ENCODE data around the gene AGFG2.

AGFG2 gene

GRCh38 chr7:100612730-100613390 is 73.9 kb downstream of the AGFG2 start:
- Histone ChIP-seq H3K9ac (ENCODE audit: low read length) (peak overlapping the region; percentile 90), H2AK5ac (ENCODE audit: low read length, severe bottlenecking) (no peak overlapping the region), H3K4me3 (ENCODE audit: insufficient read depth in 1 of 2, low read depth in 1 of 2, low read length in 2 of 2) (peak overlapping the region; percentile 72 to 84), H3K27ac (ENCODE audit: low read length, poor library complexity, severe bottlenecking) (no peak overlapping the region), H3K4ac (ENCODE audit: low read depth in 1 of 2, low read length in 2 of 2) (peak overlapping the region in 1 of 2 experiments; percentile 40), H2BK12ac (ENCODE audit: low read length in 2 of 2) (peak overlapping the region in 1 of 2 experiments; percentile 40), H3K36me3 (ENCODE audit: control insufficient read depth in 1 of 2, insufficient read depth in 2 of 2, low read depth in 1 of 2, low read length in 2 of 2) (peaks cover 9 to 11% of the 10 kb centered on the region in 2 experiments), H3K4me2 (ENCODE audit: low read length, poor library complexity, severe bottlenecking) (peak overlapping the region; percentile 93), H2BK5ac (ENCODE audit: low read depth, low read length, poor library complexity, severe bottlenecking) (no peak overlapping the region), H3K4me1 (ENCODE audit: control insufficient read depth, insufficient read depth, low read depth, low read length) (peaks cover 13% of the 10 kb centered on the region), H3K27me3 (ENCODE audit: control insufficient read depth in 1 of 2, insufficient read depth in 1 of 2, low read length in 2 of 2) (no peaks in the 10 kb centered on the region), H3K23ac (ENCODE audit: low read length in 2 of 2) (no peak overlapping the region), H4K8ac (ENCODE audit: low read length) (peak overlapping the region; percentile 2), H2BK15ac (ENCODE audit: low read depth, poor library complexity, severe bottlenecking) (peak overlapping the region; percentile 76), H3K79me1 (replicated peaks; ENCODE audit: low read length, poor library complexity, severe bottlenecking) (peaks cover 15% of the 10 kb centered on the region), H3K18ac (ENCODE audit: low read depth in 1 of 2, low read length in 2 of 2) (peak overlapping the region; percentile 54 to 65), H2BK120ac (ENCODE audit: low read depth, low read length) (peak overlapping the region; percentile 27), H3K9me3 (ENCODE audit: control insufficient read depth, low read length) (no peaks in the 10 kb centered on the region), H2AFZ (ENCODE audit: low read depth, low read length) (peak overlapping the region; percentile 66), H4K91ac (ENCODE audit: low read length) (no peak overlapping the region), H3K14ac (ENCODE audit: low read length in 2 of 2) (peak overlapping the region in 1 of 2 experiments; percentile 61)
- DNase-seq: peak; percentile 22
- 10% methylated on average over 24 of the region's 29 CpGs for WGBS

GRCh38 chr7:100613412-100614175 is 74.6 kb downstream of the AGFG2 start:
- Histone ChIP-seq H3K36me3 (ENCODE audit: control insufficient read depth in 1 of 2, insufficient read depth in 2 of 2, low read depth in 1 of 2, low read length in 2 of 2) (peaks cover 4 to 9% of the 10 kb centered on the region in 2 experiments), H3K79me1 (replicated peaks; ENCODE audit: low read length, poor library complexity, severe bottlenecking) (peaks cover 15% of the 10 kb centered on the region), H2AK5ac (ENCODE audit: low read length, severe bottlenecking) (no peak overlapping the region), H2BK15ac (ENCODE audit: low read depth, poor library complexity, severe bottlenecking) (peak overlapping the region; percentile 62), H3K27ac (ENCODE audit: low read length, poor library complexity, severe bottlenecking) (no peak overlapping the region), H3K18ac (ENCODE audit: low read depth in 1 of 2, low read length in 2 of 2) (no peak overlapping the region), H2BK120ac (ENCODE audit: low read depth, low read length) (no peak overlapping the region), H2BK5ac (ENCODE audit: low read depth, low read length, poor library complexity, severe bottlenecking) (no peak overlapping the region), H3K4ac (ENCODE audit: low read depth in 1 of 2, low read length in 2 of 2) (no peak overlapping the region), H2AFZ (ENCODE audit: low read depth, low read length) (no peak overlapping the region), H3K4me3 (ENCODE audit: insufficient read depth in 1 of 2, low read depth in 1 of 2, low read length in 2 of 2) (peak overlapping the region; percentile 72 to 84), H2BK12ac (ENCODE audit: low read length in 2 of 2) (no peak overlapping the region), H3K9me3 (ENCODE audit: control insufficient read depth, low read length) (no peaks in the 10 kb centered on the region), H3K27me3 (ENCODE audit: control insufficient read depth in 1 of 2, insufficient read depth in 1 of 2, low read length in 2 of 2) (no peaks in the 10 kb centered on the region), H4K8ac (ENCODE audit: low read length) (no peak overlapping the region), H3K4me2 (ENCODE audit: low read length, poor library complexity, severe bottlenecking) (peak overlapping the region; percentile 93), H3K23ac (ENCODE audit: low read length in 2 of 2) (no peak overlapping the region), H3K9ac (ENCODE audit: low read length) (no peak overlapping the region), H4K91ac (ENCODE audit: low read length) (no peak overlapping the region), H3K14ac (ENCODE audit: low read length in 2 of 2) (no peak overlapping the region), H3K4me1 (ENCODE audit: control insufficient read depth, insufficient read depth, low read depth, low read length) (peaks cover 13% of the 10 kb centered on the region)
- DNase-seq: no peak
- 94% methylated on average over 11 of the region's 13 CpGs for WGBS

- H4K91ac ChIP-seq (ENCODE audit: low read length): no peak overlapping the region
- peaks cover 15% of the 10 kb centered on the region for H3K79me1 ChIP-seq (replicated peaks; ENCODE audit: low read length, poor library complexity, severe bottlenecking)
- 86% methylated on average over 4 of the region's 6 CpGs for WGBS
- H3K18ac ChIP-seq (ENCODE audit: low read depth in 1 of 2, low read length in 2 of 2): no peak overlapping the region
- H2BK120ac ChIP-seq (ENCODE audit: low read depth, low read length): no peak overlapping the region
- H4K8ac ChIP-seq (ENCODE audit: low read length): no peak overlapping the region
- H2BK15ac ChIP-seq (ENCODE audit: low read depth, poor library complexity, severe bottlenecking): no peak overlapping the region
- H3K23ac ChIP-seq (ENCODE audit: low read length in 2 of 2): no peak overlapping the region
- no peak overlapping the region for H2AFZ ChIP-seq (ENCODE audit: low read depth, low read length)
- H2AK5ac ChIP-seq (ENCODE audit: low read length, severe bottlenecking): no peak overlapping the region
- H3K4ac ChIP-seq (ENCODE audit: low read depth in 1 of 2, low read length in 2 of 2): no peak overlapping the region
- no peaks in the 10 kb centered on the region for H3K27me3 ChIP-seq (ENCODE audit: control insufficient read depth in 1 of 2, insufficient read depth in 1 of 2, low read length in 2 of 2)
- H3K4me2 ChIP-seq (ENCODE audit: low read length, poor library complexity, severe bottlenecking): no peak overlapping the region
- no peak overlapping the region for H2BK12ac ChIP-seq (ENCODE audit: low read length in 2 of 2)
- no peak overlapping the region for H3K9ac ChIP-seq (ENCODE audit: low read length)
- no peak overlapping the region for H3K27ac ChIP-seq (ENCODE audit: low read length, poor library complexity, severe bottlenecking)
- H3K4me3 ChIP-seq (ENCODE audit: insufficient read depth in 1 of 2, low read depth in 1 of 2, low read length in 2 of 2): no peak overlapping the region
- H2BK5ac ChIP-seq (ENCODE audit: low read depth, low read length, poor library complexity, severe bottlenecking): no peak overlapping the region
- H3K4me1 ChIP-seq (ENCODE audit: control insufficient read depth, insufficient read depth, low read depth, low read length): peaks cover 13% of the 10 kb centered on the region
- no peak for DNase-seq
- H3K14ac ChIP-seq (ENCODE audit: low read length in 2 of 2): no peak overlapping the region
- H3K9me3 ChIP-seq (ENCODE audit: control insufficient read depth, low read length): no peaks in the 10 kb centered on the region
- peaks cover 3 to 9% of the 10 kb centered on the region in 2 experiments for H3K36me3 ChIP-seq (ENCODE audit: control insufficient read depth in 1 of 2, insufficient read depth in 2 of 2, low read depth in 1 of 2, low read length in 2 of 2)
Observed at GRCh38 chr7:100614308-100614861, 75.4 kb downstream of the AGFG2 start.
